ENCODE measurements around the gene FAM117A. TPM values are rescaled to one million over a fixed set of nuclear protein-coding genes. Genes with fewer than 3 reads are reported as not detected.

FAM117A gene
- total and polyA plus RNA-seq, 12 donors = 4.6 to 16.3 (median 10.3) TPM

DNA sequence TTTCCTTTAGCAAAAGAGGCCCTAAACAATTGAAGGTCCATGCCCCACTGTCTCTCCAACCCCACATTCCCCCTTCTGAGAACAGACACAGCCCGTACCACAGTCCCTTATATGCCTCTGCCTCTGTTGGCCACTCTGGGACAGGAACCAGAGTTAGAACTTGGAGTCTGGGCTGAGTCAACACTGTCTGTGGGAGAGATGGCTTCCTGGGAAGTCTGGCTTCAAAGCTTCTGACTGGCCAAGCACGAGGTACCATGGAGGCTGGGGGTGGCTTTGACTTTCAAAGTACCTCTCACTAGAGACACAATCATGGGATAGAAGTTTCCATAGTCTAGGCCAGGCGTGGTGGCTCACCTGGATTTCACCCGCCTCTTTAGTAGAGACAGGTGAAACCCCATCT is 71.2 kb downstream of the FAM117A start:
- WGBS, 4 donors = 79 to 90% (median 85%) methylated on average over 4 of the region's 4 CpGs
- Histone ChIP-seq H3K4me3 (no peak overlapping the region), H3K36me3 (replicated peaks in 1 of 2) (no peaks in the 10 kb centered on the region), H3K27me3 (no peaks in the 10 kb centered on the region), H3K4me1 (replicated peaks in 1 of 2) (peaks cover 0 to 12% of the 10 kb centered on the region in 2 donors), H3K27ac (no peak overlapping the region), H3K9me3 (replicated peaks in 1 of 3) (no peaks in the 10 kb centered on the region)
- intact Hi-C loops (cut with DNase I) = no loop called here
- DNase-seq = no peak
- TF ChIP-seq, protein P1, sequence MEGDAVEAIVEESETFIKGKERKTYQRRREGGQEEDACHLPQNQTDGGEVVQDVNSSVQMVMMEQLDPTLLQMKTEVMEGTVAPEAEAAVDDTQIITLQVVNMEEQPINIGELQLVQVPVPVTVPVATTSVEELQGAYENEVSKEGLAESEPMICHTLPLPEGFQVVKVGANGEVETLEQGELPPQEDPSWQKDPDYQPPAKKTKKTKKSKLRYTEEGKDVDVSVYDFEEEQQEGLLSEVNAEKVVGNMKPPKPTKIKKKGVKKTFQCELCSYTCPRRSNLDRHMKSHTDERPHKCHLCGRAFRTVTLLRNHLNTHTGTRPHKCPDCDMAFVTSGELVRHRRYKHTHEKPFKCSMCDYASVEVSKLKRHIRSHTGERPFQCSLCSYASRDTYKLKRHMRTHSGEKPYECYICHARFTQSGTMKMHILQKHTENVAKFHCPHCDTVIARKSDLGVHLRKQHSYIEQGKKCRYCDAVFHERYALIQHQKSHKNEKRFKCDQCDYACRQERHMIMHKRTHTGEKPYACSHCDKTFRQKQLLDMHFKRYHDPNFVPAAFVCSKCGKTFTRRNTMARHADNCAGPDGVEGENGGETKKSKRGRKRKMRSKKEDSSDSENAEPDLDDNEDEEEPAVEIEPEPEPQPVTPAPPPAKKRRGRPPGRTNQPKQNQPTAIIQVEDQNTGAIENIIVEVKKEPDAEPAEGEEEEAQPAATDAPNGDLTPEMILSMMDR (IDR thresholded peaks at IDR 0.05) = no peak
- TF ChIP-seq POLR2A (IDR thresholded peaks at IDR 0.05) = no peak

DNA sequence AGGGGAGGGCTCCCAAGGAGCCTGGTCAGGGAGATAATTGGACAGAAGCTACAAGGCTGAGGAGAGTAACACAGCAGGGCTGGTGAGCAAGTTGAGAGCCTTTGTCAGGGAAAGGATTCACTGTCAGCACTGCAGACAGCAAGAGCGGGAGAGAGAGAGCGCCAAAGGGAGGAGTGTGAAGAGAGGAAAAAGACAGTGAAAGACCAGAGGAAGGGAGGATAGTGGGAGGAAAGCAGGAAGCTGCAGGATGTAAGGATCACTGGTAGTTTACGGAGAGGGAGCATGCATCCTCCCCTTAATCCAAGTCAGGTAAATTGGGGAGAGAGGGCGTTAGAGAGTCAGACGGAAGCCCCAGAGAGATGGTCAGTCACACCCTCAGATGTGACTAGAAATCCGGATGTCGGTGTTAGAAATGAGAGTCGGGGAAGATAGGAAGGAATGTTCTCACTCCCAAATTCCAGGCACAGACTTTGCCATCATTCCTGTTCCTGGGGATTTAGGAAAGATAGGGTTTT is 72.2 kb downstream of the FAM117A start:
- H3K27me3 ChIP-seq = no peaks in the 10 kb centered on the region
- DNase-seq = no peak
- peak overlapping the region in 2 of 5 donors; percentile 47 to 63 for H3K27ac ChIP-seq
- 51 to 68% (median 61%) methylated on average over 8 of the region's 8 CpGs for WGBS, 4 donors
- H3K4me3 ChIP-seq = no peak overlapping the region
- no peaks in the 10 kb centered on the region for H3K9me3 ChIP-seq (replicated peaks in 1 of 3)
- no peaks in the 10 kb centered on the region for H3K36me3 ChIP-seq (replicated peaks in 1 of 2)
- TF ChIP-seq, protein P1 (IDR thresholded peaks at IDR 0.05) = no peak
- no peak for TF ChIP-seq POLR2A (IDR thresholded peaks at IDR 0.05)
- intact Hi-C loops (cut with DNase I) = no loop called here
- H3K4me1 ChIP-seq (replicated peaks in 1 of 2) = peaks cover 0 to 12% of the 10 kb centered on the region in 2 donors

DNA sequence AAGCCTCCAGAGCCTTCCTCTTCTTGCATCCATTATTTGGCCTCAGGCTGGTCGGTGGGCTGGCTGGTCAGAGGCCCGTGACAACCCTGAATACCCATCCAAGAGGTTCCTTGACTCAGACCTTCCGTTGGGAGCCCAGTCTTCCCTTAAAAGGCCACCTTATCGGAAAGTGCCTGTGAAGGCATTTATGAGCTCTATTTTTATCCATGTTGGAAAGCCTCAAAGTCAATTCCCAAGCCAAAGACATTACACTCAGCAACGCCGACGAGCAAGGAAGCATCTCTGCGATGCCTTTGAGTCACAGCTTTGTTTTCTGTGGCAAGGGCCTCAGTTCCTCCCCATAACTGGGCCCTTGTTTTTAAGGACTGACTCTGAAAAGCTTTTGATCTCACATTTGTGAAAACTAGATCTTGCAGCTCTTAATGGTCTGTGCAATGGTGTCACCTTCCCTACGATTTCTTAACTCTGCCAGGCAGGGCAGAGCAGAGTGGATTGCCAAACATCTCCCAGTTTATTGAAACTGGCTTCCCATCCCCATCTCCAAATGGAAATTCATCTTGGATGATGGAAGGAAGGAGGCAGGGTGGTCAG is 72.8 kb downstream of the FAM117A start:
- no peaks in the 10 kb centered on the region for H3K27me3 ChIP-seq
- H3K9me3 ChIP-seq (replicated peaks in 1 of 3) = no peaks in the 10 kb centered on the region
- peak overlapping the region in 2 of 5 donors; percentile 47 to 63 for H3K27ac ChIP-seq
- no peak for DNase-seq
- TF ChIP-seq POLR2A (IDR thresholded peaks at IDR 0.05) = no peak
- TF ChIP-seq, protein P1 (IDR thresholded peaks at IDR 0.05) = no peak
- H3K4me1 ChIP-seq (replicated peaks in 1 of 2) = peaks cover 0 to 12% of the 10 kb centered on the region in 2 donors
- WGBS, 4 donors = 65 to 75% (median 67%) methylated on average over 9 of the region's 9 CpGs
- no peaks in the 10 kb centered on the region for H3K36me3 ChIP-seq (replicated peaks in 1 of 2)
- intact Hi-C loops (cut with DNase I) = no loop called here
- no peak overlapping the region for H3K4me3 ChIP-seq

DNA sequence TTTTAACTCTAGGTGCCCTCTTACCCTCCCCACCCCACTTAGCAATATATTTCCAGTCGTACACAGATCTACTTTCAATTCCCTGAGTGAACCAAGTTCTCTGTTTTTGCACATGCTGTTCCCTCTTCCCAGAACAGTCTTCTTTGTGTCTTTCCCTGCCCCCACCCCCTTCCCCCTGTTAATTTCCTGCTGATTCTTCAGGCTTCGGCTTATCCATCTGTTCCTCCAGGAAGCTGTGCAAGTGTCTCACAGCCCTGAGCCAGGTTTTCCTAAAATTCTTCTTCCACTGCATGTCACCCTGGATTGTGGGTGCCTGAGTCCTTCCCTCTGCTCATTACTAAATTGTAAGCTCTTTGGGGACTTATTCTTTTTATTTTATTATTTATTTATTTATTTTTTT is 73.7 kb downstream of the FAM117A start:
- WGBS, 4 donors = 38 to 60% (median 44%) methylated on average over 2 of the region's 2 CpGs
- H3K4me1 ChIP-seq (replicated peaks in 1 of 2) = peaks cover 0 to 8% of the 10 kb centered on the region in 2 donors
- H3K36me3 ChIP-seq (replicated peaks in 1 of 2) = no peaks in the 10 kb centered on the region
- no peak overlapping the region for H3K27ac ChIP-seq
- DNase-seq = no peak
- intact Hi-C loops (cut with DNase I) = no loop called here
- no peaks in the 10 kb centered on the region for H3K27me3 ChIP-seq
- H3K4me3 ChIP-seq = no peak overlapping the region
- no peak for TF ChIP-seq POLR2A (IDR thresholded peaks at IDR 0.05)
- TF ChIP-seq, protein P1 (IDR thresholded peaks at IDR 0.05) = no peak
- no peaks in the 10 kb centered on the region for H3K9me3 ChIP-seq (replicated peaks in 1 of 3)

Data from adrenal gland (tissue), 12 donors.